BE2C (cell line): ENCODE measurements around the gene PTPN3. TPM values are rescaled to one million over a fixed set of nuclear protein-coding genes. Genes with fewer than 3 reads are reported as not detected.
"Not testable (repeated sequence)": the region's sequence is repeated elsewhere in the genome, so short reads cannot be mapped to it uniquely, and the experiment has no call there.

Experiments used
- DNase-seq: peaks from one replicate; pipeline ENCODE4 v3.0.0-alpha.2; 2020
- H3K27me3 ChIP-seq: fragments of 250-450 bp; sonication (Bioruptor Pico); 2 replicates; pipeline ENCODE4 v1.5.1; 2020; ENCODE audit warnings: mild to moderate bottlenecking
- H3K36me3 ChIP-seq: fragments of 250-450 bp; sonication (Bioruptor Pico); 2 replicates; pipeline ENCODE4 v1.5.1; 2020; ENCODE audit warnings: mild to moderate bottlenecking
- H3K4me1 ChIP-seq: fragments of 250-450 bp; sonication (Bioruptor Pico); 2 replicates; pipeline ENCODE4 v1.5.1; 2020
- H3K4me3 ChIP-seq: 2 replicates; pipeline ENCODE4 v1.5.1; 2011; ENCODE audit warnings: low read depth, low read length
- H3K9me3 ChIP-seq: fragments of 250-450 bp; sonication (Bioruptor Pico); 2 replicates; pipeline ENCODE4 v1.5.1; 2020
- CTCF ChIP-seq: IDR thresholded peaks from 2 replicates; pipeline ENCODE4 v1.5.1; 2012; ENCODE audit warnings: mild to moderate bottlenecking, low read depth, low read length
- polyA plus RNA-seq: library from polyadenylated mRNA; unstranded; fragments of >200 nt; gene quantifications from one replicate; pipeline ENCODE4 v1.2.1, GENCODE V29; 2012; ENCODE audit warnings: low read depth, missing spikeins; ENCODE audit not compliant: insufficient read length, insufficient read depth

The PTPN3 gene
- polyA plus RNA-seq, result not detected

- no peaks in the 10 kb centered on the region for H3K9me3 ChIP-seq
- H3K36me3 ChIP-seq, result no peaks in the 10 kb centered on the region
- no peaks in the 10 kb centered on the region for H3K4me1 ChIP-seq
- DNase-seq, result no peak
- TF ChIP-seq CTCF, result no peak
- H3K27me3 ChIP-seq, result peaks cover 58% of the 10 kb centered on the region
- no peak within 1 kb of the TSS for H3K4me3 ChIP-seq
These were observed at the start of gene PTPN3 for GRCh38 chr9:109498195-109499092. PTPN3 (minus strand) TSS chr9:109498307; CDS start chr9:109463434, 34,873 bp downstream.

DNA sequence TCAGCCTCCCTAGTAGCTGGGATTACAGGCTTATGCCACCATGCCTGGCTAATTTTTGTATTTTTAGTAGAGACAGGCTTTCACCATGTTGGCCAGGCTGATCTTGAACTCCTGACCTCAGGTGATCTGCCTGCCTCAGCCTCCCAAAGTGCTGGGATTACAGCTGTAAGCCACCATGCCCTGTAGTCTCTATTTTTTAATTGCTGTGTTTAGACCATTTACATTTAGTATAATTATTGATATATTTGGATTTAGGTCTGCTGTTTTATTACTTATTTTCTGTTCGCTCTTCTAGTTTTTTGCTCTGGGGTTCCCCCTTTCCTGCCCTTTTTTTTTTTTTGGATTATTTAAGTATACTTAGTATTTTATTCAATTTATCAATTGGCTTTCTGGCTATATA lies 46.8 kb upstream of the PTPN3 start:
- not testable (repeated sequence) for H3K4me3 ChIP-seq, H3K4me1 ChIP-seq, H3K27me3 ChIP-seq, H3K36me3 ChIP-seq, DNase-seq, H3K9me3 ChIP-seq

DNA sequence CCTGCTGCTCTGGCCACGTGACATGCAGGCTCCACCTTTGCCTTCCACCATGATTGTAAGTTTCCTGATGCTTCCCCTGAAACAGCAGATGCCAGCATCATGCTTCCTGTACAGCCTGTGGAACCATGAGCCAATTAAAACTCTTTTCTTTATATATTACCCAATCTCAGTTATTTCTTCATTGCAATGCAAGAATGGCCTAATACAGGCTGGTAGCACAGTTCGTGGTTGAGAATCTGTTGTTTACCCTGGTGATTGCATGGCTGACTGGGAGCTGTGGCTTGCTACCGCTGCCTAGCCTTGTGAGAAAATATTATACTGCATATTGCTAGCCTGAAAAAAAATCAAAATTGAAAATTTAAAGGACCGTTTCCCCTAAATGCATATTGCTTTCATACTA lies 44.8 kb upstream of the PTPN3 start:
- no peak for TF ChIP-seq CTCF
- Histone ChIP-seq H3K9me3 (no peaks in the 10 kb centered on the region), H3K4me1 (no peaks in the 10 kb centered on the region), H3K4me3 (no peak overlapping the region), H3K36me3 (no peaks in the 10 kb centered on the region), H3K27me3 (no peaks in the 10 kb centered on the region)
- no peak for DNase-seq

- TF ChIP-seq CTCF, result no peak
- Histone ChIP-seq H3K27me3 (no peaks in the 10 kb centered on the region), H3K9me3 (no peaks in the 10 kb centered on the region; the same call in none of the 2 replicates), H3K4me1 (no peaks in the 10 kb centered on the region), H3K36me3 (no peaks in the 10 kb centered on the region), H3K4me3 (no peak overlapping the region)
- DNase-seq, result no peak
These were observed 40.2 kb upstream of the PTPN3 start for GRCh38 chr9:109538346-109538745.

DNA sequence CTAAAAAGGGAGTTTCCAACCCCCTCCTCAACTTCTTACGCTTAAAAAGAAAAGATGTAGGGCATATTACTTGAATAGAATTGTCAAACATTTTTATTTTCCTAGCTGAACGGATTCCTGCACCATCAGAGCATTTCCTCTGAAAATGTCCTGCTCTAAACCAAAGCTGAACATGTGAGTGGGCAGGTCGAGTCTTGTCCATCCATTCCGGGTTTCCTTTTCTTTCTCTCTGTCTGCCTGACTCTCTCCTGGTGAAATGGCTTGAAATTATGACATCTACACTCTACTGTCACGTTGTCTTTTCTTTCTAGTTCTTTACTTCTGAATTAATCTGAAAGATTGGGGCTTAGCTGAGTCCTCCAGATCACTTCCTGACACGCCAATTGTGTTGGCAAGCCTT lies 39.2 kb upstream of the PTPN3 start:
- TF ChIP-seq CTCF, result no peak
- H3K9me3 ChIP-seq, result no peaks in the 10 kb centered on the region; the same call in none of the 2 replicates
- H3K4me1 ChIP-seq, result no peaks in the 10 kb centered on the region
- no peak overlapping the region for H3K4me3 ChIP-seq
- no peak for DNase-seq
- H3K27me3 ChIP-seq, result no peaks in the 10 kb centered on the region
- no peaks in the 10 kb centered on the region for H3K36me3 ChIP-seq

DNA sequence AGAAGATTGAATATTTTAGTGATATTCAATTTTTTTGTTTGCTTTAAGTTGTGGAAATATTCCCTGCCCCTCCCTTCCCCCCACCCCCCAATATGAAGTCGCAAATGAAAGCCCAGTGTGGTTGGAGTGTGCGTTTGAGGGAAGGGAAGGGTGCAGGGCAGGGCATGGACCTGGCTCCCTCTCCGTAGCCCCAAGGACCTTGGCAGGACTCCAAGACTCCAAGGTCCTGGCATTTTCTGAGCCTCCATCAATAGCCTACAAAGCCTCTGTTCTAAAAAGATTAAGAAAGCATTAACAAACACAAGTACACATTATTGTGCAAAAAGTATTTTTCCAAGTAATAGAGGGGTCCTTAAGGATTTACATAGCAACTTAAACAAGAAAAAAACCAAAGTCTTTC lies 38.8 kb upstream of the PTPN3 start:
- no peak overlapping the region for H3K4me3 ChIP-seq
- no peaks in the 10 kb centered on the region for H3K4me1 ChIP-seq
- H3K36me3 ChIP-seq, result no peaks in the 10 kb centered on the region
- TF ChIP-seq CTCF, result no peak
- no peaks in the 10 kb centered on the region; the same call in none of the 2 replicates for H3K9me3 ChIP-seq
- DNase-seq, result no peak
- no peaks in the 10 kb centered on the region for H3K27me3 ChIP-seq
